ENCODE measurements around the gene PIAS3.
A peak's percentile ranks its signal among the peaks of the same experiment; 100 is the strongest.
"Not testable (repeated sequence)": the region's sequence is repeated elsewhere in the genome, so short reads cannot be mapped to it uniquely, and the experiment has no call there.

Gene PIAS3

GRCh38 chr1:145823565-145824498 lies 35.0 kb downstream of the PIAS3 start, which contains the start of the genes POLR3C and RNF115:
POLR3C (plus strand) TSS chr1:145824200; CDS start chr1:145825777, 1,577 bp downstream.
RNF115 (minus strand) TSS chr1:145824095; CDS start chr1:145823873, 222 bp downstream.
- DNase-seq, result peak; percentile 96 to 97

DNA sequence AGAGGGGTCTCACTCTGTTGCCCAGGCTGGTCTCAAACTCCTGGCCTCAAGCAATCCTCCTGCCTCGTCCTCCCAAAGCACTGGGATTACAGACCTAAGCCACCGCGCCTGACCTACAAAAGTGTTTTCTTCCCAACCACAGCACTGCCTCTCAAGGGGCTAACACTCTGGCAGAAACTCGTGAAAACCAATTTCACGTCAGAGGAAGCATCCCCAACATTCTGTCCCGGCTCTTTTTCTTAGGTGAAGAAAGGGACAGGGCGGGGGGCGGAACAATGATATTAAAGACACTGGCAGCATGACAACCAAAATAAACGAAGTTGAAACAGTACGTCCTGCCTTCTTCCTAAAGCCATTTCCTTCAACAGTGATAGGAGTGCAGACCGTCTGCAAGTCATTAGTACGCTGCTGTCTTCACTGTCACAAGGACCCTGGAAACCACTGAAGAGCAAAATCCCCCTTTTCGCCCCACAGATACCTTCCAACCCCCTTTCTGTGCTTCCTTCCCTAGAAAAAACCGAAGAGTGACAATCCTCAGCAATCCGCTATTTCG lies 36.0 kb downstream of the PIAS3 start:
- not testable (repeated sequence) for DNase-seq

GRCh38 chr1:145818095-145818494 lies 40.8 kb downstream of the PIAS3 start:
- DNase-seq, result not testable (repeated sequence)

GRCh38 chr1:145812977-145813810 lies 45.7 kb downstream of the PIAS3 start:
- DNase-seq, result not testable (repeated sequence)

DNA sequence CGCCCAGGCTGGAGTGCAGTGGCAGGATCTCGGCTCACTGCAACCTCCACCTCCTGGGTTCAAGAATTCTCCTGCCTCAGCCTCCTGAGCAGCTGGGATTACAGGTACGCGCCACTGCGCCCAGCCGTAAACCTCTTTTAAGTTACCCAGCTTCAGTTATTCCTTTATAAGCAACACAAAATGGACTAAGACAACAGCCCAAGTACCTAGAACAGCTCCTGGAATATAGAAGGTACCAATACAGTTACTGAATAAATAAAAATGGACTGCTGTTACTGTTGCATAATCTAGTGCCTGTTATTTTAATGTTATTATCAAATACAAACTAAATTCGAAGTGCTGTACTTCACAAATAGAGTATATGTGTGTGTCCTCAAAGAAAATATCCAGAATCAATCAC lies 52.0 kb downstream of the PIAS3 start:
- DNase-seq, result no peak

GRCh38 chr1:145806408-145806807 lies 52.5 kb downstream of the PIAS3 start:
- no peak for DNase-seq

GRCh38 chr1:145805057-145805456 lies 53.8 kb downstream of the PIAS3 start:
- no peak for DNase-seq

DNA sequence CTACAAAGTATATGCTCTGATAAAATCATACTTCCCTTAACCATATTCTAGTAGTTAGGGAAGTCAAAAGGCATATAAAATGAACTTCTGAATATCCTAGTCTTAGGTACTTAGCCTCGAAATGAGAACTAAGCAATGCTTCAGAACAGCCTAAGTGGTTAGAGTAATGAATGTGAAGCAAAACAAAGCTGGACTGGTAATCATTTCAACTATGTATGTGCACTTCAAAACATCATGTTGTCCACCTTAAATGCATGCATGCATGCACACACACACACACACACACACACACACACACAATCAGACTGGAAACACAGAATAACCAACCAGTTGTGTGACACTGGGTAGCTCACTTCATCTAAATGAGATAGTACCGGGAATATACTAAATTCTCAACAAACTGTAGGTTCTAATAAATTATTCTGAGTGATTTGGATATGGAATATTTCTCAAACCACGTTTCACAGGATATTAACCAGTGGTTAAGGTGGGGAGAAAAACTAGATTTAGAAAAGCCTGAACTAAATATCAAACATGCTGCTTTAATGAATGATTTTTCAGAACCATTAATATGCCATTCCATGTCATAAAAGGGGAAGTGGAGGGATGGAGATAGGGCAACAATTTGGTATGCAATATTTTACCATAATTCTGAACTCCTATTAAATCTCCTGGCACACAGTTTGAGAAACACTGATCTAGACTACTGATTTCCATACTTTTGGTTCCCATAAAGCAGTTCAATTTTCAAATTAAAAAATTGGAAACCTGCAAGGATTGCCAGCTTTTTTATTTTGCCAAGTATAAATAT lies 54.4 kb downstream of the PIAS3 start:
- no peak for DNase-seq

GRCh38 chr1:145799806-145800205 lies 59.1 kb downstream of the PIAS3 start:
- no peak for DNase-seq

All from NCI-H2081 (cell line).